ENCODE measurements around the gene ZCCHC24.

DNA sequence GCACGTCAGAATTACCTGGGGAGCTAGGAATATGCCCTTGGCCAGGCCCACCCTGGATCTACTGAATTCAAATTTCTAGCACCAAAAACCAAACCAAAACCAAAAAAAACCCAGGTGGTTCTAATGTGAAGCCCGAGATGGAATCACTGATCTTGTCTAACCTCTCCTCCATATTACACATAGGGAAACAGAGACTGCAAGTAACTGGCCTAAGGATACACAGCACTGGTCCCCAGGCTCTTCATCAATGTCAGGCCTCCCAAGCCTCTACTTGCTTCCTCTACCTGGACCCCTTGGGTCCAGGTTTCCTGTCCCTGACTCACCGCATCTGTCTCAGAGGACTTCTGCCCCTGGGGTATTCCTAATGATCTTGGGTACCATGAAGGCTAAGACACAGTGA, 30.7 kb downstream of the ZCCHC24 start:
- no peak for TF ChIP-seq CTCF (IDR thresholded peaks at IDR 0.05)
- TF ChIP-seq POLR2A (IDR thresholded peaks at IDR 0.05), result no peak
